ENCODE measurements around the gene P2RY11.

P2RY11 gene

GRCh38 chr19:10114651-10115391, 3.3 kb downstream of the P2RY11 start:
- DNase-seq: no peak

GRCh38 chr19:10115392-10116084, 4.0 kb downstream of the P2RY11 start:
- DNase-seq: no peak

- no peak for DNase-seq
These were observed 4.8 kb downstream of the P2RY11 start for GRCh38 chr19:10116085-10116865.

DNA sequence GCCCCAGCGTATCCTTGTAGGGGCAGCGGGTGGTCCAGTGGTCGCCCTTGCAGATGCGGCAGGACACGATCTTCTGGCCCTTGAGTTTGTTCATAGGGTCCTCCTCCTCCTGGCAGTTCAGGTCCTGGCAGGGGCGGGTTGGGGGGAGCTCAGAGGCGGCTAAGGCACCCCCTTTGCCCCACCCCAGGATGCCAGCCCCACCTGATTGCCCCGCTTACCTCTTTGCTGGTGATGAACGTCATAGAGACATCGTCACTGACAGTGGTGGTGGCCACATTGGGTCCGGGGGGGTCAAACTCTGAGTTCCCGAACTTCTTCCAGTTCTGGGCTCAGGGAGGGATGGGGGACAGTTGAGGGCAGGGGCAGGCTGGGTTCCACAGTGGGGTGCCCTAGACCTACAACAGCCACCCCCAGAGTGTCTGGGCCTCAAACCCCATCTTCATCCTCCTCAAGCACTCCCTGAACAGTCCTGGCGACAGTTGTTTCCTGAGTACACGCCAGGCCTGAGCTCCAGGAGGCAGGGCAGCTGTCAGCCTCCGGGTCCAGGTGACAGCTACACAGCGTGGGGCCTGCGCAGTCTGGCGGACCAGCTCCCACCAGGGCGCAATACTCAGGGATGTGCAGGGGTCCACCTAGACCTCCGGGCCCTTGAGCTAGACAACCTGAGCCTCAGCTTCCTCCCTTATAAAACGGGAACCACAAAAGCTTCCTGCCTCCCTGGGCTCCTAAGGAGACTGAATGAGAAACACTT, 5.5 kb downstream of the P2RY11 start:
- no peak for DNase-seq

GRCh38 chr19:10118960-10119359, 7.5 kb downstream of the P2RY11 start:
- DNase-seq: no peak

DNA sequence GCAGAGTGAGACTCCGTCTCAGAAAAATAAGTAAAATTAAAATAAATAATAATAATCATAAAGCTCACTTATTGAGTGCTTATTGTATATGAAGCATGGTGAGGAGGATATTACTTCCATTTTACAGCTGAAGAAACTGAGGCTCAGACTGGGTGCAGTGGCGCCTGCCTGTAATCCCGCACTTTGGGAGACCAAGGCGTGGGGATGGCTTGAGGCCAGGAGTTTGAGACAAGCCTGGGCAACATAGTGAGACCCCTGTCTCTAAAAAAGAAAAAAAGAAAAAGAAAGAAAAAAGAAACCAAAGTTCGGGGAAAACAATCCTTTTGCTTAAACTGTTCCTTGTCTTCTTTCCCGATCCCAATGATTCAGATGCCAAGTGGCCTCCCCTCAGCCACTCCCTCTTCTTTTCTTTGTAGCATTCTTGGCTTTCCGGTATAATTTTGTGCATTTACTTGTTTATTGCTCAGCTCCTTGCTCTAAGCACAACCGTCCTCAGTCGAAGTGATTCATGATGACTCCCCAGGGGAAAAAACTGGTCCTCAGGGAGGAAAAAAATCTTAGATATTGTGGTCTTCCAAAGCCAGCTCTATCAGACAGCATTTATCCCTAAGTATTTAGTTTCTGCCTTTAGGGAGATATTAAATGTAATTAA, 9.2 kb downstream of the P2RY11 start:
- DNase-seq: no peak

GRCh38 chr19:10122045-10122444, 10.6 kb downstream of the P2RY11 start:
- DNase-seq: no peak

- no peak for DNase-seq
These were observed 12.9 kb downstream of the P2RY11 start for GRCh38 chr19:10124429-10124828.

GRCh38 chr19:10126213-10126639, 14.7 kb downstream of the P2RY11 start:
- no peak for DNase-seq

GRCh38 chr19:10132905-10133304, 21.4 kb downstream of the P2RY11 start:
- DNase-seq: no peak

- no peak for DNase-seq
These were observed 22.1 kb downstream of the P2RY11 start for GRCh38 chr19:10133596-10133995.

- no peak for DNase-seq
These were observed 22.5 kb downstream of the P2RY11 start for GRCh38 chr19:10134040-10134439.

DNA sequence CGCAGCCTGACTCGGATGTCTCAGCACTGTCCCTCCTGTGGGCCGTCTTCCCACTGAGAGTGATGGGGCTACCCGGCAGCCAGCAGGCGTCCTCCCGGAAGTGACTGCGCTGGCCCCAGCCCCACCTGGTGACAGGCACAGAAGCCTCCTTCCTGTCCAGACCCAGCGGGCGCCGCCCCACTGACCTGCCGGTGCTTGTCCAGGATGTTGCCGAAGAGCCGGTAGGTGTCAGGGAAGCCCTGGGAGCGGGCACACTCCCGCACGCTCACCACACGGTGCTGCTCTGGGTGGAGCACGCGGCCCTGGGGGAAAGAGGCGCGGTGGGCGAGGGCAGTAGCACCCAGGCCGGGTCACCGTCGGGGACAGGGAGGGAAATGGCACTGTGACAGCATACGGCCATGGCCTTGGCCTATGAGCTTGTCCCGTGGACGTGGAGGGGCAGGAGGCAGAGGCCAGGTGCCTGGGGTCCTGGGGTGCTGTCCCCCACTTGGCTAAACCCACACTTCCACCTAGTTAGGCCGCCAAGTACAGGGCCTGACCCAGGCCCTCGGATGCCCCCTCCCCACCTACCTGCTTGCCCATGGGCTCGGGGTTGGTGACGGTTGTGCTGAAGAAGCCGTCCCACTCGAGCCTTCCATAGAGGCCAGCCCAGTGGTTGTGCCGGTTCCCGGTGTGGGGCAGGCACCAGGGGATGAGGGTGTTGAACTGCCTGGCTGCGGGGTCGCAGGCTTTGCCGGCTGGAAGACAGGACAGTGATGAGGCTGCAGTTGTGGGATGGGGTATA, 24.2 kb downstream of the P2RY11 start:
- DNase-seq: no peak

GRCh38 chr19:10136936-10137335, 25.4 kb downstream of the P2RY11 start:
- no peak for DNase-seq

- no peak for DNase-seq
These were observed 26.5 kb downstream of the P2RY11 start for GRCh38 chr19:10137751-10138682.

DNA sequence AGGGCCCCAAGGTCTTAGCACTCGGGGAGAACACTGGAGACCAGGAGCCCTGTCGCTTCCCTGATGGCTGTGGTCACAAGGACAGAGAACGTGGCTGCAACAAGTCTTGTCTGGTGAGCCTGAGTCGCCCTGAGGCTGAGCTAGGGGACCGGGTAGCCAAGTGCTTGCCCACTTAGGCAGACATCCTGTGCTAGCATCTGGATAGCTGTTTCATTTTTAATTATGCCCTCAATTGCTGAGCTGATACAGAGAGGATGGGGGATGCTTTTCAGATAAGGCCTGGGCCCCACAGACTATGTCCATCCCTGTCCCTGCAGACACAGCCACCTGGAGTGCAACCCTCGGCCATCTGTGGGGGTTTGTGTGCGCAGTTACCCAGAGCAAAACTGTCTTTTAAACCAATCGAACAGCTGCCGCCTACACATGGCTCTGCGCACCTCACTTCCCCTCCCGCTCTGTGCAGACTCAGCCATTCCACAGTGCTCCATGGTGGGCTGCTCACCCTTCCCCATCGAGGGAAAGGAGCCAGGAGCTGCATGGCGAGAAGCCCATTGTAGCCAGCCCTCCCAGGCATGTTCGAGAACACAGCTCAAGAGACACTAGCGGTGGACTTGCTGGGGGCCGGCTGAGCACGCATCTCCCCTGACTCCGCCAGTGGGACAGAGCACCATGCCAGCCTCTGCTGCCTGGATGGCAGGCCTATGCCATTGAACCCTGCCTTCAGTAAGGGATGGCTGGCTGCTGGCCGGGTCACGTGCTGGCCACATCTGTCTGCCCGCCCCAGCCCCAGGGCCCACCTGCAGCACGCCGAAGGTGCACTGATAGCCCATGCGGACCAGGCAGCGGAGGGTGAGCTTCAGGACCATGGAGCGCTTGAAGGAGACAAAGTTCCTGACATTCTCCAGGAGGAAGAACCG, 27.6 kb downstream of the P2RY11 start:
- no peak for DNase-seq

DNA sequence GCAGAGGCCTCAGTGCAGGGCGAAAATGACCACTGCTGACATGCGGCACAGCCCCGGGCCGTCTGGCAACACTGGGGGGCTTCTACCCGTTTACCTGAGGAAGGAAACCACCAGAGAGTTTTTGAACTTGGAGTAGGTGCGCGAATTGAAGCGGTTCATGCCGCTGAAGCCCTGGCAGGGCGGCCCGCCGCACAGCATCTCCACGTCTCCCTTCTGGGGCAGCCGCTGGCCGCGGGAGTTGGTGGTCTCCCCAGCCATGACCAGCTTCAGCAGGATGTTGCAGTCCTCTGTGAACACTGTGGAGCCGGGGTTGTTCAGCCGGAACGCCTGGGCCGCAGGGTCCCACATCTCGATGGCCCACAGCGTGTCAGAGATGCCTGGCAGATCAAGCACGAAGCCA, 28.5 kb downstream of the P2RY11 start:
- DNase-seq: no peak

DNA sequence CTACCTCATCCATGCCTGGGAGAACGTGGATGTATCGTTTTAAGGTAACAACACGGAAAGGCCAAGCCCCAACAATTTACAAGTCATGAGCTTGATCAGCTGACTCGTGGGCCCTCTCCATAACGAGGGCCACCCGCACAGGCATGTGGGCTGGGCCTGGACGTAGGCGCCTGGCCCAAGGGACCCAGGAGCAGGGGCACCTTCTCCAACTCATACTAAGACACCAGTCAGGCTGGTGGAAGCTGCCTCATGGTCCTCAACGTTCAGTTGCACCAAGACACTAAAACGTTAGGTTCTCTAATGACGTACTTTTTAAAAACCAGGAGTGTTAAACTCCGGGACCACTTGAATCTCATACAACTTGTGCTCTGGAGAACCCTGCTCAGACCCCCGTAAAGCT, 30.0 kb downstream of the P2RY11 start:
- no peak for DNase-seq

GRCh38 chr19:10141973-10142372, 30.5 kb downstream of the P2RY11 start:
- no peak for DNase-seq

All from activated CD4-positive, alpha-beta T cell treated with anti-CD3 and anti-CD28 coated beads for 1 hour (primary cell).